Retinal pigment epithelial cell (primary cell): ENCODE data around the gene HIC1.
A peak's percentile ranks its signal among the peaks of the same experiment; 100 is the strongest.

Source experiments
- DNase-seq: peaks from one replicate; pipeline ENCODE4 v3.0.0-alpha.2; 2010; ENCODE audit warnings: low read depth
- H3K4me3 ChIP-seq: 2 replicates; pipeline ENCODE4 v1.5.1; 2011; ENCODE audit warnings: mild to moderate bottlenecking, low read length, control low read depth, moderate library complexity
- TF ChIP-seq, protein P1 (sequence below): conservative IDR thresholded peaks from 2 replicates; pipeline ENCODE4 v1.5.1; 2011; ENCODE audit warnings: low read depth, low read length, control low read depth, inconsistent platforms

Gene HIC1

DNA sequence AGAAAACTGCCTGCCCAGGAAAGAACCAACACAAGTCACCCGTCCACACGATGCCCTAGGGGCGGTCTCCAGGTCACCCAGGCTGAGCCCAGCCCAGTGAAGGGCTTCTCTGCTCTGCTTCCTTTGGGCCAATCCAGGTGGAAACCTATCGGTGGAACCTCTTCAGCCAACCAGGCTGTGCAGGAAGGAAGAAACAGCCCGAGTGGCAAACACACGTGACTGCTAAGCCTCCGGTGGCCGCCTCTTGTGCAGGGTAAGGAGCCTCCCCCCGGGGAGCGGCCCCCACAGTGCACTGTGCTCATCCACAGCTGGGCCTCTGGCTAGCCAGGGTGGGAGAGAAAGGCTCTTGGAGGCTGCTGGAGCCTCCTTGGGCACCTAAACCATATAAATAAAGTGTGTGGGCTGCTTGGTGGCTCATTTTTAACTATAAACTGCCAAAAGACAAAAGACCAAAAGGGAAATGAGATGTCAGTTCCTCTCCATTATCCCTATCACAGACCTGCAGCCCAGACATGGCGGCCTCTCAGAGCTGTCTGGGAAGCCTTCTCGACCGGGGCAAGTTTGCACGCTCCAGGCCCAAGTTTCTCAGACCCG, 32.2 kb upstream of the HIC1 start:
- H3K4me3 ChIP-seq = no peak overlapping the region
- no peak for DNase-seq
- TF ChIP-seq, protein P1, sequence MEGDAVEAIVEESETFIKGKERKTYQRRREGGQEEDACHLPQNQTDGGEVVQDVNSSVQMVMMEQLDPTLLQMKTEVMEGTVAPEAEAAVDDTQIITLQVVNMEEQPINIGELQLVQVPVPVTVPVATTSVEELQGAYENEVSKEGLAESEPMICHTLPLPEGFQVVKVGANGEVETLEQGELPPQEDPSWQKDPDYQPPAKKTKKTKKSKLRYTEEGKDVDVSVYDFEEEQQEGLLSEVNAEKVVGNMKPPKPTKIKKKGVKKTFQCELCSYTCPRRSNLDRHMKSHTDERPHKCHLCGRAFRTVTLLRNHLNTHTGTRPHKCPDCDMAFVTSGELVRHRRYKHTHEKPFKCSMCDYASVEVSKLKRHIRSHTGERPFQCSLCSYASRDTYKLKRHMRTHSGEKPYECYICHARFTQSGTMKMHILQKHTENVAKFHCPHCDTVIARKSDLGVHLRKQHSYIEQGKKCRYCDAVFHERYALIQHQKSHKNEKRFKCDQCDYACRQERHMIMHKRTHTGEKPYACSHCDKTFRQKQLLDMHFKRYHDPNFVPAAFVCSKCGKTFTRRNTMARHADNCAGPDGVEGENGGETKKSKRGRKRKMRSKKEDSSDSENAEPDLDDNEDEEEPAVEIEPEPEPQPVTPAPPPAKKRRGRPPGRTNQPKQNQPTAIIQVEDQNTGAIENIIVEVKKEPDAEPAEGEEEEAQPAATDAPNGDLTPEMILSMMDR = no peak

DNA sequence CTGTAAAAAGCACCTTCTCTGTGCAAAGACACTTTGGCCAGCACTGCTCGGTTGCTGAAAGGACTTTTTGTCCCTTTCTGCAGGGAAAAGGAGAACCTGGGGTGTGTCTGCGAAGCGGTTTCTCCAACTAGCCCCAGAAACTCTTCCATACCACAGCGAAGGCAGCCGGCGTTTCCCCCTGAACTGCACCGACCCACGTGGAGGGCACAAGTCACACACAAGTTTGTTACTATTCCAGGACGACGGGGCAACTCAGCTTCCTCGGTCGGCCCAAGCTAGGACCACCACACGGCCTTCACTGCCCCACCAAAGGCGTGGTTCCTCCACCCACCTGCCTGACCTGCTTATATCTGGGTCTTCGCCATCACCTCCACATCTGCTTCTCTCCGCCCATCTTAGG, 31.6 kb upstream of the HIC1 start:
- TF ChIP-seq, protein P1 = no peak
- no peak for DNase-seq
- no peak overlapping the region for H3K4me3 ChIP-seq

DNA sequence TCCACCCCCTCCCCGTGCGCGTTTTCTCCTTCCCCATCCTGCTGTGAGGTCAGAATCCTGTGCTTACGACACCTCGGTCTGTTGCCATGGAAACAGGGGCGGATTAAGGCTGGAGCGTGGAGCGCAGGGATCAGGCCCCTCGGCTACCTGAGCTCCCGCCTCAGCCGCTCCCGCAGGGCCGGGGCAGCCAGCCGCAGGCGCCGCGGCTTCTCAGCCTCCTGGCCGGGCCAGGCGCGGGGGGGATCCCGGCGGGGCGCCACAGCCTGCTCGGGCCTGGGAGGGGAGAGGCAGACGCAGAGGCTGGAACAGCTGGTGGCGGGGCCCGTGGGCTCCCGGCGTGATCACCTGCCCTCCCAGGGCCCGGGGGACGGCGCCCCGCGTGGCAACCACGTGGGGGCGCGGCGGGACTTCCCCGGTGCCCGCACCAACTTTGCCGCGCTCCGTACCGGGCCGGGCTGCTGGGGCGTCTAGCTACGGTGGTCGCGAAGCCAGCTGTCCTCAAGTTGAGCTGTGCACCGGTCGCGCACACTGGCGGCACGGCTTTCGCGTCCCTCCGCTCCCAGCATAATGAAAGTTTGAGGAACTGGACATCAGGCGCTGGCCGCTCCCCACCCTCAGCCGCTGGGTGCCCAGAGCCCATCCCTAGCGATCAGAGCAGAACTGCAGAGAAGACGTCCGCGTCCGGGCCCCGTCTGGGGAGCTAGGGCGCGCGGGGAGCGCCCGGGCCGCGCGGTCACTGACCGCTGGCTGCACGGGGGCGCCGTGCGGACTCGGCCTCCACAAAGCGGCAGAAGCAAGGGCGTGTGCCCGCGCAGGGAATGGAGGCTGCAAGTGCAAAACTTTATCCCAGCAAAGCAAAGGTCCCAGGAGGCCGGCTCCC, 31.0 kb upstream of the HIC1 start:
- DNase-seq = peak; percentile 51
- TF ChIP-seq, protein P1 = no peak
- H3K4me3 ChIP-seq = no peak overlapping the region

DNA sequence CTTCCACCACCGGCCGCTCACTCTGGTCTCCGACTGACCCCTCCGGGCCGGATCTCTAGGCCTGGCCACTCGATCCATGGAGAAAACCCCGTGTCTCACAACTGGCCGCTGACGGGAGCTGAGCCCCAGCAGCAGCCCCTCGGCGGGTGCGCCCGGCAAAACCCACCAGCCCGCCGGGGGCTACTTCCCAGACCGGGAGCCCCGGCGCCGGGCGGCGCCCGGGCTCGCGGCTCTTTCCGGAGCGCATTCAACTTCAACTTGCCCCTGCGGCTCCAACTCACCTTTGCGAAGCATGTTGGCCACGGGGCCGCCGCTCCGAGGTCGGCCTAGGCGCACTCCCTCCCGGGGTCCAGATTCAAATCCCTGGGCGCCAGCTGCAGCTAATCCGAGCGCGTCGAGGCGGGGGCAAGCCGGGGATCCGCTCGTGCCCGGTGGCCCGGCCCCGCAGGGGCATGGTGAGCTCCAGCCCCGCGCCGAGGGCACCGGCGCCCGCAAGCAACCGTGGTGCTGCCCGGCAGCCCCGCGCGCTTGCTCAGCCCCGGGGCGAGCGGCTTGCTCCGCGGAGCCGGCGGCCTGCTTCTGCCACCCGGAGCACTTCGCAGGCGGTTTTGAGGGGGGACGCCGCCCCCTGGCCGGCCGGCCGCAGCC, 30.2 kb upstream of the HIC1 start:
- DNase-seq = no peak
- TF ChIP-seq, protein P1 = no peak
- no peak overlapping the region for H3K4me3 ChIP-seq

DNA sequence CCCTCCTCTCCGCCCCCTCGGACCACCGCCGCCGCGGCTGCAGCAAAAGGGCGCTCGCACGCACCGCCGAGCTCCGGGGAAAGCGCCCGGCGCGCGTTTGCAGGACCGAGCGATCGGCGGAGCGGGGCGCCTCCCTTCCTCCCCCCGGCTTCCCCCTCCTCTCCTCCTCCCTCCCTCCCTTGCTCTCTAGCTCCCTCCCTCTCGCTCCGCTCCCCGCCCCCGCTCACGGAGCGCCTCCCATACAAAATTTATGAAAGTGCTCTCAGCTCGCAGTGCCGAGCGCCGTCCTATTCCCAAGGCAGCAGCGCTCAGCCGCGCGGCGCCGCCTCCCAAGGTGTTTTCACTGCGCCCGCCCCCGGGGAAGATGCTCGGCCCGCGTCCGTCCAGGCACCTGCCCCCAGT, 29.7 kb upstream of the HIC1 start, which contains the start of gene RTN4RL1:
RTN4RL1 (minus strand) TSS at position 115 of the 402 bp plus-strand sequence. CDS start 469 bp downstream, outside the sequence.
- H3K4me3 ChIP-seq = peak within 1 kb of the TSS; percentile 15
- TF ChIP-seq, protein P1 = no peak
- no peak for DNase-seq

DNA sequence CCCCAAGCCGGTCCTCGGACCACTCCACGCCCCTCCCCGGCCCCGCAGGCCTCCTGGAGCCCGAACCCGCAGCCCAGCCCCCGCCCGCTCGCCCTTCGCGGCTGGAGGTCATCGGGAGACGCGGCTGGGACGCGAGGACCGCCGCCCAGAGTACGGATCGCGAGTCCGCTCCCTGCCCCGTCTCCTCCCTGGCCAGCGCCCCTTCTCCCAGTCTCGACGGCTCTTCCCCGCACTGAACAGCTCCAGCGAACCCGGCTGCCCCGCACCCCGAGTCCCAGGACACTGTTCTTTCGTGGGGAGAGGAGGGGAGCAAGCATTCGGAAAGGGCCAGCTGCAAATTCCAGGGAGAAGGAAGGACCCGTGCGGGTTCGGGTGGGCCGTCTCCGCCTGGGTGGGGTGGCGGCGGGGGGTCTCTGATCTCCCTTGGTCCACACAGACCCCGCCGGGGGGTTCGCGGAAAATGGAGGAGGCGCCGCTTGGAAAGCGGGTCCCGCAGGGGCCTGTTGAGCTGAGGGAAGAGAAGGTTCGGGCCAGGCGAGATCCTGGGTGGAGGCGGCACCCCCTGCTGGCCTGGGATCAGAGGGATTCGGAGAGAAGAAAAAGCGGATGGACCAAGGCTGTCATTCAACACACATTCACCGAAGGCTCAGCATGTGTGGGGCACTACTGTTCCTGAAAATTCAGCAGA, 29.1 kb upstream of the HIC1 start:
- H3K4me3 ChIP-seq = no peak overlapping the region
- DNase-seq = no peak
- TF ChIP-seq, protein P1 = peak; percentile 80
